ENCODE data around the gene LRFN3. TPM values are rescaled to one million over a fixed set of nuclear protein-coding genes. Genes with fewer than 3 reads are reported as not detected.
"Not testable (repeated sequence)": the region's sequence is repeated elsewhere in the genome, so short reads cannot be mapped to it uniquely, and the experiment has no call there.

Gene LRFN3
- total RNA-seq, 1 donor from 2014 or later: 21.0 TPM

- Mint-ChIP-seq H3K27me3 (ENCODE audit: low read depth) (no peaks in the 10 kb centered on the region), H3K4me3 (ENCODE audit: unreplicated experiment) (no peak overlapping the region), H3K36me3 (ENCODE audit: low read depth) (peaks cover 15% of the 10 kb centered on the region), H3K27ac (ENCODE audit: unreplicated experiment) (no peak overlapping the region), H3K4me1 (ENCODE audit: low read depth) (no peaks in the 10 kb centered on the region), H3K9me3 (ENCODE audit: low read depth) (no peaks in the 10 kb centered on the region)
- no peak for DNase-seq (ENCODE audit: low spot score)
- no peak for TF ChIP-seq CTCF (IDR thresholded peaks at IDR 0.05)
Measured at GRCh38 chr19:35945121-35945790, 9.1 kb downstream of the LRFN3 start.

GRCh38 chr19:35946203-35946602 lies 10.0 kb downstream of the LRFN3 start:
- H3K27me3 Mint-ChIP-seq (ENCODE audit: low read depth): no peaks in the 10 kb centered on the region
- H3K36me3 Mint-ChIP-seq (ENCODE audit: low read depth): peaks cover 14% of the 10 kb centered on the region
- H3K4me3 Mint-ChIP-seq (ENCODE audit: unreplicated experiment): no peak overlapping the region
- DNase-seq (ENCODE audit: low spot score): no peak
- H3K9me3 Mint-ChIP-seq (ENCODE audit: low read depth): no peaks in the 10 kb centered on the region
- no peak overlapping the region for H3K27ac Mint-ChIP-seq (ENCODE audit: unreplicated experiment)
- H3K4me1 Mint-ChIP-seq (ENCODE audit: low read depth): no peaks in the 10 kb centered on the region
- TF ChIP-seq CTCF (IDR thresholded peaks at IDR 0.05): no peak

- no peak for TF ChIP-seq CTCF (IDR thresholded peaks at IDR 0.05)
- Mint-ChIP-seq H3K9me3 (ENCODE audit: low read depth) (no peaks in the 10 kb centered on the region), H3K27me3 (ENCODE audit: low read depth) (no peaks in the 10 kb centered on the region), H3K36me3 (ENCODE audit: low read depth) (peaks cover 2% of the 10 kb centered on the region), H3K4me1 (ENCODE audit: low read depth) (no peaks in the 10 kb centered on the region), H3K4me3 (ENCODE audit: unreplicated experiment) (no peak overlapping the region), H3K27ac (ENCODE audit: unreplicated experiment) (no peak overlapping the region)
- DNase-seq (ENCODE audit: low spot score): no peak
Measured at GRCh38 chr19:35949131-35949530, 13.0 kb downstream of the LRFN3 start.

- Mint-ChIP-seq H3K27ac (ENCODE audit: unreplicated experiment) (no peak overlapping the region), H3K9me3 (ENCODE audit: low read depth) (peaks cover 2% of the 10 kb centered on the region), H3K27me3 (ENCODE audit: low read depth) (peaks cover 26% of the 10 kb centered on the region), H3K4me1 (ENCODE audit: low read depth) (no peaks in the 10 kb centered on the region), H3K36me3 (ENCODE audit: low read depth) (no peaks in the 10 kb centered on the region), H3K4me3 (ENCODE audit: unreplicated experiment) (no peak overlapping the region)
- no peak for TF ChIP-seq CTCF (IDR thresholded peaks at IDR 0.05)
- DNase-seq (ENCODE audit: low spot score): no peak
Measured at GRCh38 chr19:35955881-35956634, 19.9 kb downstream of the LRFN3 start.

- H3K27me3 Mint-ChIP-seq (ENCODE audit: low read depth): peaks cover 26% of the 10 kb centered on the region
- not testable (repeated sequence) for DNase-seq (ENCODE audit: low spot score); H3K4me3 Mint-ChIP-seq (ENCODE audit: unreplicated experiment); H3K9me3 Mint-ChIP-seq (ENCODE audit: low read depth); H3K36me3 Mint-ChIP-seq (ENCODE audit: low read depth); H3K4me1 Mint-ChIP-seq (ENCODE audit: low read depth); H3K27ac Mint-ChIP-seq (ENCODE audit: unreplicated experiment)
Measured at GRCh38 chr19:35957411-35957810, 21.2 kb downstream of the LRFN3 start.
